GM18870 (cell line): ENCODE results near the gene RELN.
"Not testable (repeated sequence)": the region's sequence is repeated elsewhere in the genome, so short reads cannot be mapped to it uniquely, and the experiment has no call there.

ENCODE experiments used
- ATAC-seq: cut with Tn5 transposase; IDR thresholded peaks from one replicate; pipeline ENCODE4 v1.9.1; 2021; ENCODE audit warnings: moderate library complexity; ENCODE audit not compliant: unreplicated experiment

The RELN gene

DNA sequence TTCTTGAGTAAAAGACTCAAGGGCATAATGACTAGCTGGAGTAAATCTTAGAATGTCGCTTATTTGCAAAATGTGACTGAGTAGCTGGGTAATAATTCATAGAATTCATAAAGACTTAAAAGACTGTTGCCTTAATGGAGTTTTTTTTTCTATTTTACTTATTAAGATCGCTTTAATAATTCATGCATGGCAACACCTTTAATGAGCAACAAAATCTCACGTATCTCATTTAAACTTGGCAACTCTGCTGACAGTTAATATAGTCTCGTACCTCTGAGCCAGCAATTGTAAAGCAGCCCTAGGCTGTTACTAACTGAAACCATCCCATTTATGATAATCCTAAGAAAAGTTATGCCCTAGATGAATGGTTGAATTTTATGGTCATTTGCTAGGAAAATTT is 455.7 kb downstream of the RELN start:
- ATAC-seq = no peak

DNA sequence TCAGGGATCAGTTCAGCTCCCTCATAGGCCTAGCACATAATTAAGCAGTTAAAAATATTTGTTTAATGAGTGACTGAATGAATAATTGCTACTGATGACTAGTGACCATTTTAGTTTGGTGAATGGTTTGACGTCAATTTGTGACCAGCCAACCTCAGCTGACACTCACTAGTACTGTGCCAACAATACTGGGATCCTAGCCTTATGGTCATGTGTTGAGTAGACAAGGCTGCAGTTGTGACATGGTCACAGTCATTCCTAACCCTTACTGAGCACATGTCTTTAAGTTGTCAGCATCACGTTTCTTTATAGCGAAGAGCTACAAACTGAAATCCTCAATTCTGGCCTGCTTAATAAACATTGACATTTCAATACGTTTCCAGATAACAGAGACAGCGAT is 456.5 kb downstream of the RELN start:
- no peak for ATAC-seq

- ATAC-seq = no peak
Measured at GRCh38 chr7:103528152-103528551, 461.3 kb downstream of the RELN start.

DNA sequence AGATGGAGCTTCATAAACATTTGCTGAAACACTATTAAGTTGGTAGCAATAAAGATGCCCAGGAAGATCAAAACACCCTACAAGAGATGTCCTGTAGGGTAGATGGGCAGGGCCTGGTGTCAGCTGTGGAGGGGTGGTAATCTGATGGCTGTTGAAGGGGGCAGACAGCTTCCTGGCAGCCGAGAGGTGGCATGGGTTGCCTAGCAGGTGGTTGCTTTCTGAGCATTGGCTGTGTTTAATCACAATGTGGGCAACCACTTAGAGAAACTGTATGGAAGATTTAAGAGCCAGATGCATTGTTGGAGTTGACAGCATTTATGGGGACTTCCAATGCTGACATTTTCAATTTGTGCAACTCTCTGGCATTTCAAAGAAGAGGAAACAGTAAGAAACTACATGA is 463.5 kb downstream of the RELN start:
- no peak for ATAC-seq

DNA sequence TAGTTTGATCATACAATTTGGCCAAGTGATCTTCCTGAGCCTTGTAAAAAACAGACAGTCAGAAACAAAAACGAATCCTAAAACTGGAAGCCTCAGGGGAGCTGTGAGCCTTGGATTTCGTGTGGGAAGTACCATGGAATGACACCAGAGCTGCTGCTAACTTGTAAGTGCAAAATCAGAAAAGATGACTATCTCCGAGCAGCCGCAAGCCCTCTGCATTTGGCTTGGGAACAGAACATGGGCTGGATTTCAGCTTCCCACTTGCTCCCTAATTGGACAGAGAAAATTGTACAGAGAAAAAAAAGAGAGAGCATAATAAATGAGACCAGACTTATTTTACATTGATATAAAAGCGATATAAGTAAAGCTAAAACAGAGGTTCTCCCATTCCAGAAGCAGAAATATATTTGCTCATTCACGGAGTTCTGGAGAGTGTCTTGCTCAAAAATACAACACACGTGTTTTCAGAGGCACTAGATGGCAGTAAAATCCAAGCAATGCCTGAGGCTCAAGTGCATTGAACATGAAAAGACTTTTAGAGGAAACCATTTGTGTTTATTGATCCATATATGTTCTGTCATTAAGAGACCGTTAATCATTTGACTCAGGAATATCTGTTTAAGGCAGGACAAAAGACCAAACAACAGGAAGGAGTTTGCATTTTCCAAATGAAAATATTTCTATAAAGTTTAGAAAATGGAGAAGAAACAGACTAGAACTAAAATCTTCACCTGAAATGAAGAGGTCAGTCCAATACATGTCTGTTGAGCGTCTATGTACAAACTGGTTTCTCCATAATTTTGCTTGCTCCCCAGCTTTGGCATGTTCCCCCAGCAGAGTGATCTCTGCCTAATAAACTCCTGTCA is 465.2 kb downstream of the RELN start:
- no peak for ATAC-seq

DNA sequence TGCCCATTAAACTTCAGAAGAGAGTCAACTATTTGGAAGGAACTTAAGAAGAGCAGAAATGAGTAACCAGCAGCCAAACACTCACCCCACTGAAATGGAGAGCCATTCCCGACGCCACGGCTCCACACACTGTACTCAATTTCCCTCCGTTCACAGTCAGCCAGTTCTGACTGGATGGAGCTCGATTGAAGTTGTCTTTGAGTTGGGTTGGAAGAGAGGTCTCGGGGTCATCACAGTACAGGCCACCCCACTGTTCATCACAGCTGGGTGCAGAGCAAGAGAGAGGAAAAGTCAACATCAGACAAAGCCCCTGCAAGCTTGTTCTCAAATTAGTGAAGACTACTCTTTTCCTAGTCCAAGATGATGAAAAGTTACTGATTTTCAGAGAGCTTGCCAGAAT is 467.5 kb downstream of the RELN start:
- no peak for ATAC-seq

- no peak for ATAC-seq
Measured at GRCh38 chr7:103504505-103505135, 484.8 kb downstream of the RELN start.

DNA sequence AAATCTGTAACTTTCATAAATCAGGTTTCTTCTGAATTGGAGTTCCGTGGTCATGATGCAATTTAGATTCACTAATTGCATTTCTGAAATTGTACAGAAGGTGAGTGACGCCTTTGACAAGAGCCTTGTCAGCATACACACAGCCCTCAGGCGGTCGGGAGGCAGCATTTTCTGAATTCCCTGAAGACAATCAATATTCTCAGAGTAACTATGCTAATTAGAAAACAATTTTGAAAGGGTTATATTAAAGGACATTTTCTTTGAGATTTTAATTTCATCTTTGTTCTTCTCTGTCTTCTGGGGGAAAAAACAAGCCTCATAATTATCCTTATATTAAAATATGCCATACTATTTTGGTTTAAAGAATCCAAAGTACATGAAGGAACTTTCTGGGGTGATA is 488.3 kb downstream of the RELN start:
- no peak for ATAC-seq

GRCh38 chr7:103499976-103500375 is 489.5 kb downstream of the RELN start:
- ATAC-seq = no peak

DNA sequence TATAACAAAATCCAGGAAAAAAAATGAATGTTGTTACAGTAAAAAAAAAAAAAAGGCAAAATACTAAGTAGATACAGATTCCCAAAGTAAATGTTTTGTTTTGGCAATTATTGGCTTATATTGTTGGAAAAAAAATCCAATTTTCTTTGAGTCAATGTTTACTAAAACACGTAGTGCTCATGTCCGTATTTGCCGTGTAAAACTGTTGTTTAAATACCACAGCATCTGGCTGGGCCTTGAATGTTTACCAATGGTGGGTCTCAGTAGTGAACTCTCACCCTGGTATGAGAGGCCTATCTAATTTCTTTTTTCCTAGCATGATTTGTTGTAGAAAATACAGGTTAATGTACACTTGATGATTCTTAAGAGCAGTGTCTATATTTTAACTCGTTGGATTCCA is 502.0 kb downstream of the RELN start:
- ATAC-seq = no peak

GRCh38 chr7:103486873-103487272 is 502.6 kb downstream of the RELN start:
- ATAC-seq = not testable (repeated sequence)

GRCh38 chr7:103480771-103481170 is 508.7 kb downstream of the RELN start:
- no peak for ATAC-seq

DNA sequence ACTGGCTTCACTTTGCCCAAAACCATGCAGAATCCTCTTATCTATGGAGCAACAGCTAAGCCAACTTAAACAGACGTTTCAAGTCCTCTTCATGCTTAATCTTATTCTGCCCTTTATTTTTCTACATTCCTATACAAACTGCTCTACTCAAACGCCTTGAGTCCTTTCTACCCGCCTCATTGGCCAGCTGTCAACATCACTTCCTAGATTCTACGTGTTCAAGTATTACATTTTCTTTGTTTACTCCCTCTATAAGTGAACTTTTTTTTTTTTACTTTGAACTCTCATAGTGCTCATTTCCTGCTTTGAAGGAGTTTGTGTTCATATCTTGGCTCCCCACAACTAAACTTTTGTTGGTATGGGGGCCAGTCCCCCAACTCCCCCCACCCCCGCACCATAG is 514.5 kb downstream of the RELN start:
- no peak for ATAC-seq

GRCh38 chr7:103469095-103469948 is 520.1 kb downstream of the RELN start:
- ATAC-seq = no peak

DNA sequence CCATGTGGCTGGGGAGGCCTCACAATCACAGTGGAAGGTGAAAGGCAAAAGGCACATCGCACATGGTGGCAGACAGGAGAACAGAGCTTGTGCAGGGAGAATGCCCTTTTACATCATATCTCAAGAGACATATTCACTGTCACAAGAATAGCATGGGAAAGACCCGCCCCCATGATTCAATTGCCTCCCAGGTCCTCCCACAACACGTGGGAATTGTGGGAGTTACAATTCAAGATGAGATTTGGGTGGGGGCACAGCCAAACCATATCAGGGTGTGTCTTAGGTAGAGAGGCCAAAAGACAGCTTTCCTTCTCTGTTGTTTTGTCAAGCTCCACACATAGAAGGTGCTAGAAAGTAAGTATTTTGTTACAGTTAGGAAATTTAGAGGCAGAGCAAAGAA is 522.6 kb downstream of the RELN start:
- ATAC-seq = no peak

GRCh38 chr7:103462358-103462757 is 527.1 kb downstream of the RELN start:
- no peak for ATAC-seq

- ATAC-seq = no peak
Measured at GRCh38 chr7:103447073-103447960, 542.1 kb downstream of the RELN start.

- ATAC-seq = no peak
Measured at GRCh38 chr7:103446049-103446520, 543.4 kb downstream of the RELN start, which contains the start of gene SLC26A5. Gene SLC26A5 (minus strand): TSS chr7:103446207. CDS start chr7:103421514, 24,693 bp downstream.

DNA sequence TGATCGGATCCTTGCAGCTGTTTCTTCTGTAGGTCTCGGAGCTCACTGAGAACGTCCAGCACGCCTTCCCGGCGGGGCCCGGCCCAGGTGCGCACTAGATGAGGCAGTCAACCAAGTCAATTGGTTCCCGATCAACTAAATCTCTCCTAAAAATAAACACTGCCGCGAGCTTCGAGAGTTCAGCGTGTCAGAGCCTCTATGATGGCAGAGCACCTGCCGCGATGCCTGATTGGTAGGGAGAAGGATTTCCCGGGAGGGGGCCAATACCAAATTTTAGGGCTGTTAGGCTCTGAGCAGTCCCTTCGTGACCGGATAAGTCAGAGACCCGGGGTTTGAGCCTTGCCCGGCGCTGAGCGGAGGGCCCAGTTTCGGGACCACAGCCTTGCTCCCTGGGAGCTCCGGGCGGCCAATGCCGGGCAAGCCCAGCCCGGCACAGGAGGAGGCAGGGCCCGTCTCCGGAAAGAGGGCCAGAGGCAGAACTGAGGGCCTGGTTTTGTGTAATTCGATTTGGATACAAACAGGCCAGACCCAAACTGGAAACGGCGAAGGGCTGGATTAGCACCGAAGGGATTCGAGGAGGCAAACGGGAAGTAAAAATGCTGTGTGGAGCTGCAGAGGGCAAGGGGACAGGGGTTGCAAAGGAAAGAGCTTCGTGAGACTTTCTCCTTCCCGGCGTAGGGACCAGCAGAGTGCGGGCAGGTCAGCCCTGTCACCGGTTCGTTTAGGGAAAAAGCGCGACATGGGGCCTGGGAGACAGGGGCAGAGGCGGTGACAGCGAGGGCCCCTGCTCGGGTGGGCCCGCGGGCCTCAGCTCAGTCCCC is 544.0 kb downstream of the RELN start:
- ATAC-seq = no peak
